Fibroblast of peridontal ligament (primary cell): Measurements from ENCODE around the gene KLC1.

ENCODE experiments used
- DNase-seq: peaks from one replicate; pipeline ENCODE4 v3.0.0-alpha.2; 2010; ENCODE audit errors: extremely low read depth

Gene KLC1

DNA sequence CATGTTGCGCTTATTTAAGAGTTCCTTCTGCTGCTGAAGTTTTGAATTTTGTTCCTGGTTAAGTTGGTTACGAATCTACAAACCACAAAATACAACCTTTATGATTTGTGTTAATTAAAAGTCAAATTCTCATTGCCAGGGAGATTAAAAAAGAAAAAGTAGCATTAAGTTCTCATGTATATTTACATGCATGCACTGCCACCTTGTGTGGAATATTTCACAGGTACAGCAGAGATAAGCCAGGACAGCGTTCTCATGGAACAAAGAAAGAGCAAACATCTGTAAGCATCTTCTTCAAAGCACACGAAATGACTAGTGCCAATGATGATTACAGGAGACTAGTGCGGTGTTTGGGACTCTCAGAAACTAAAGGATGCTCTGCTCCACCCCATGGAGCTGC is 120.8 kb downstream of the KLC1 start:
- no peak for DNase-seq
